ENCODE measurements around the gene HYI.

The HYI gene

DNA sequence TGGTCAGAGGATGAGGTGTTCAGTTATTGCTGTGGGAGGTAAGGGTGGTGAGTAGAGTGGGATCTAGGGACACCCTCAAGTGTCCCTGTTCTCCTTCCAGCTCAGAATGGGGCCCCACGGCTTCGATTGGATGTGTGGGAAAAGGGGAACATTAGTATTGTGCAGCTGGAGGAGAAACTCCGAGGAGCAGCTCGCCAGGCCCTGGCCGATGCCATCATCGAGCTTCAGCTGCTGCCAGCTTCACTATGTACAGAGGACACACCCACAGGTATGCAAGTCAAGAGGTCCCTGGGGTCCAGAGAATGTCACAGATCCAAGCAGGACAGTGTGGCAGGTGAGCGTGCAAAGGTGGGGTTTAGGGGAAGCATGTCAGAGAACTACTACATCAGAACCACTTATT, 13.9 kb downstream of the HYI start:
- no peak for DNase-seq (ENCODE audit: low read depth in 1 of 2, low spot score in 1 of 2)
- H3K4me3 ChIP-seq (replicated peaks; ENCODE audit: insufficient read depth, low read length), result no peak overlapping the region
- H3K27me3 ChIP-seq (ENCODE audit: insufficient read depth, poor library complexity, severe bottlenecking), result no peaks in the 10 kb centered on the region
- TF ChIP-seq SPI1 (IDR thresholded peaks at IDR 0.05; ENCODE audit: borderline replicate concordance, low read depth), result no peak
- TF ChIP-seq REST (IDR thresholded peaks at IDR 0.05; ENCODE audit: insufficient replicate concordance, low read depth), result no peak
- TF ChIP-seq, protein P1, sequence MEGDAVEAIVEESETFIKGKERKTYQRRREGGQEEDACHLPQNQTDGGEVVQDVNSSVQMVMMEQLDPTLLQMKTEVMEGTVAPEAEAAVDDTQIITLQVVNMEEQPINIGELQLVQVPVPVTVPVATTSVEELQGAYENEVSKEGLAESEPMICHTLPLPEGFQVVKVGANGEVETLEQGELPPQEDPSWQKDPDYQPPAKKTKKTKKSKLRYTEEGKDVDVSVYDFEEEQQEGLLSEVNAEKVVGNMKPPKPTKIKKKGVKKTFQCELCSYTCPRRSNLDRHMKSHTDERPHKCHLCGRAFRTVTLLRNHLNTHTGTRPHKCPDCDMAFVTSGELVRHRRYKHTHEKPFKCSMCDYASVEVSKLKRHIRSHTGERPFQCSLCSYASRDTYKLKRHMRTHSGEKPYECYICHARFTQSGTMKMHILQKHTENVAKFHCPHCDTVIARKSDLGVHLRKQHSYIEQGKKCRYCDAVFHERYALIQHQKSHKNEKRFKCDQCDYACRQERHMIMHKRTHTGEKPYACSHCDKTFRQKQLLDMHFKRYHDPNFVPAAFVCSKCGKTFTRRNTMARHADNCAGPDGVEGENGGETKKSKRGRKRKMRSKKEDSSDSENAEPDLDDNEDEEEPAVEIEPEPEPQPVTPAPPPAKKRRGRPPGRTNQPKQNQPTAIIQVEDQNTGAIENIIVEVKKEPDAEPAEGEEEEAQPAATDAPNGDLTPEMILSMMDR (IDR thresholded peaks at IDR 0.05; ENCODE audit: insufficient read depth, low read length), result no peak
- TF ChIP-seq GABPA (IDR thresholded peaks at IDR 0.05; ENCODE audit: low read depth), result no peak
- TF ChIP-seq POLR2AphosphoS5 (IDR thresholded peaks at IDR 0.05; ENCODE audit: low read depth), result no peak
- H3K27ac ChIP-seq (replicated peaks), result no peak overlapping the region

DNA sequence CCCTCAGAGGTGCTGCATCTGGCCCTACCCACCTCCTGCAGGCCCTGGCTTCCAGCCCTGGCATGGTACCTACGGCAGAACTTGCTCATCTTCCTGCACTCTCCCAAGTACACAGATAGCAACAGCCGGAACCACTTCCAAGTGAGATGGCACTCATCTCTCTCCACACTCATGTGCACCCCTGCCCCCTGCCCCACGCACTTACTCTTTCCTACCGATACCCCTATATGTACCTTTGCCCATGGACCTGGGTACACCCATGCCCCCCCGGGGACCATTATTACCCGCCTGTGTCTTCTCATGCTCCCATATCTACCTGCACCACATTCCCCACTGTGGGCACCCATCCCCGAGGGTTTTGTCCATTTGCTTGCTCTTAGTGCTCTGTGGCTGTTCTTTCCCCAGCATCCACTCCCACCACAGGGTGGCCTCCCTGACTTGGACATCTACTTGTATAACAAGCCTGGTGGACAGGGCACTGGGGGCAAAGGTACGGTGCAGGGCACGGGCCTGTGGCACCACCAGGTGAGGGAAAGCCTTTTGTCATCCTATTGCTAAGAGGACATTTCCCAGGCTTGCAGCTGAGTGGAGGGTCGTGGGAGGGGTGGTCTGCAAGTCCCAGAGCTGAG, 14.7 kb downstream of the HYI start:
- no peak for TF ChIP-seq SPI1 (IDR thresholded peaks at IDR 0.05; ENCODE audit: borderline replicate concordance, low read depth)
- TF ChIP-seq, protein P1 (IDR thresholded peaks at IDR 0.05; ENCODE audit: insufficient read depth, low read length), result no peak
- no peak for TF ChIP-seq GABPA (IDR thresholded peaks at IDR 0.05; ENCODE audit: low read depth)
- TF ChIP-seq REST (IDR thresholded peaks at IDR 0.05; ENCODE audit: insufficient replicate concordance, low read depth), result no peak
- TF ChIP-seq POLR2AphosphoS5 (IDR thresholded peaks at IDR 0.05; ENCODE audit: low read depth), result no peak
- Histone ChIP-seq H3K4me3 (replicated peaks; ENCODE audit: insufficient read depth, low read length) (no peak overlapping the region), H3K27me3 (ENCODE audit: insufficient read depth, poor library complexity, severe bottlenecking) (no peaks in the 10 kb centered on the region), H3K27ac (replicated peaks) (no peak overlapping the region)
- no peak for DNase-seq (ENCODE audit: low read depth in 1 of 2, low spot score in 1 of 2)

DNA sequence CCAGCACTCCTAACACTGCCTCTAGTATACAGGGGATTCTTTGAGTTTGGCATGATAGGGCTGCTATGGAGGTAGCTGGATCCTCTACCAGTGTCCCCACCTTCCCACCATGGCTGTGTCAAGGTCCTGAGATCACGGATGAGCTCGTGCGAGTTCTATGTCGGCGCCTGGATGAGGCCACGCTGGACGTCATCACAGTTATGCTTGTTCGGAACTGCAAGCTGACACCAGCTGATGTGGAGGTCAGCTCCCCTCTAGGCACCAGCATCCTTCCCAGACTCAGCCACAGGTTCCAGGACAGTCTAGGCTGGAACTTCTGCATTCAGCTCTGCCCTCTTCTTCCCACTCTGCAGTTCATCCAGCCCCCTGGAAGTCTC, 15.2 kb downstream of the HYI start:
- TF ChIP-seq REST (IDR thresholded peaks at IDR 0.05; ENCODE audit: insufficient replicate concordance, low read depth) (no peak), GABPA (IDR thresholded peaks at IDR 0.05; ENCODE audit: low read depth) (no peak), SPI1 (IDR thresholded peaks at IDR 0.05; ENCODE audit: borderline replicate concordance, low read depth) (no peak), POLR2AphosphoS5 (IDR thresholded peaks at IDR 0.05; ENCODE audit: low read depth) (no peak)
- TF ChIP-seq, protein P1 (IDR thresholded peaks at IDR 0.05; ENCODE audit: insufficient read depth, low read length), result no peak
- no peak for DNase-seq (ENCODE audit: low read depth in 1 of 2, low spot score in 1 of 2)
- Histone ChIP-seq H3K27ac (replicated peaks) (no peak overlapping the region), H3K27me3 (ENCODE audit: insufficient read depth, poor library complexity, severe bottlenecking) (no peaks in the 10 kb centered on the region), H3K4me3 (replicated peaks; ENCODE audit: insufficient read depth, low read length) (no peak overlapping the region)
